ENCODE data around the gene VAV3. TPM values are rescaled to one million over a fixed set of nuclear protein-coding genes. Genes with fewer than 3 reads are reported as not detected.

VAV3 gene
- total and polyA plus RNA-seq, 8 donors: 7.1 to 21.4 (median 12.8) TPM

DNA sequence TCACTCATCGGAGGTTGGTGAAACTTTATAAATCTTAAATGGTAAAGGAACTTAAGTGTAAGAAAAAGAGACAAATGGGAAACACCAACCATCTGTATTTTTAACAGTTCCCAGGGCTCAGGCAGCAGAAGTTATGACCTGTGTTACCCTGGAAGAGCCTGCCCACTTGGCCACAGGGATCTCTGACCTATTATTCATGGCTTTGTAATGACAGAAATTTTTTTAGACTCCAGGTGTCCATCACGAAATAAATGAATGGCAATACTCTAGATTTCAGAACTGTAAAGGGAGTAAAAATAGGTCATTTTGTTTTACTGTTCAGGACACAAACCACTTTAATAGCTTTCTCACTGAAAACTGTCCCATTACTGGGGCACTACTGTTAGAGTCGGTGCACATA lies 389.8 kb downstream of the VAV3 start:
- Histone ChIP-seq H3K36me3 (no peaks in the 10 kb centered on the region), H3K9me3 (no peaks in the 10 kb centered on the region), H3K4me3 (no peak overlapping the region), H3K27ac (no peak overlapping the region), H3K27me3 (no peaks in the 10 kb centered on the region), H3K4me1 (no peaks in the 10 kb centered on the region)
- 67 to 71% methylated on average over 3 of the region's 3 CpGs for WGBS, 2 donors
- DNase-seq (no peak), FAIRE-seq (no peak), ATAC-seq (no peak)
- TF ChIP-seq, protein P1, sequence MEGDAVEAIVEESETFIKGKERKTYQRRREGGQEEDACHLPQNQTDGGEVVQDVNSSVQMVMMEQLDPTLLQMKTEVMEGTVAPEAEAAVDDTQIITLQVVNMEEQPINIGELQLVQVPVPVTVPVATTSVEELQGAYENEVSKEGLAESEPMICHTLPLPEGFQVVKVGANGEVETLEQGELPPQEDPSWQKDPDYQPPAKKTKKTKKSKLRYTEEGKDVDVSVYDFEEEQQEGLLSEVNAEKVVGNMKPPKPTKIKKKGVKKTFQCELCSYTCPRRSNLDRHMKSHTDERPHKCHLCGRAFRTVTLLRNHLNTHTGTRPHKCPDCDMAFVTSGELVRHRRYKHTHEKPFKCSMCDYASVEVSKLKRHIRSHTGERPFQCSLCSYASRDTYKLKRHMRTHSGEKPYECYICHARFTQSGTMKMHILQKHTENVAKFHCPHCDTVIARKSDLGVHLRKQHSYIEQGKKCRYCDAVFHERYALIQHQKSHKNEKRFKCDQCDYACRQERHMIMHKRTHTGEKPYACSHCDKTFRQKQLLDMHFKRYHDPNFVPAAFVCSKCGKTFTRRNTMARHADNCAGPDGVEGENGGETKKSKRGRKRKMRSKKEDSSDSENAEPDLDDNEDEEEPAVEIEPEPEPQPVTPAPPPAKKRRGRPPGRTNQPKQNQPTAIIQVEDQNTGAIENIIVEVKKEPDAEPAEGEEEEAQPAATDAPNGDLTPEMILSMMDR (IDR thresholded peaks at IDR 0.05): no peak
- intact Hi-C loops (cut with DNase I): no loop called here

DNA sequence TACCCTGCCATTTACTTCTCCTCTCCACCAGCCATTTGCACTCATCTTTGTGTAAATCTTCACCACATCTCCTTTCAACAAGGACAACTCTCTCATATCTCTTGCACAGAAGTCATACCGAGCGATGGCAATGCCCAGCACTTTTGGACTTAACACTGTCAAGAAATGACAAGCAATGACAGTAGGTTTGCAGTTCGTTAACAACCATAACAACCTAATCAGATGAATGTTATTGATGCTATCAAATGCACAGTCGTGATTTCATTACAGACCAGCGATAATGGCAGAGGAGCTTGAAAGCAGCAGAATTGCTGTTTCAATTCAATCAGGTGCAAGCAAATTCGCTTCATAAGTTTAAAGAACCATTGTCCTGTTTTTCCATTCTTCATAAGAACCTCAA lies 390.9 kb downstream of the VAV3 start:
- Histone ChIP-seq H3K36me3 (no peaks in the 10 kb centered on the region), H3K9me3 (no peaks in the 10 kb centered on the region), H3K4me3 (no peak overlapping the region), H3K27me3 (no peaks in the 10 kb centered on the region), H3K4me1 (no peaks in the 10 kb centered on the region), H3K27ac (no peak overlapping the region)
- TF ChIP-seq, protein P1 (IDR thresholded peaks at IDR 0.05): no peak
- FAIRE-seq: no peak
- intact Hi-C loops (cut with DNase I): no loop called here
- DNase-seq: no peak
- no peak for ATAC-seq
- 70 to 79% methylated on average over 6 of the region's 6 CpGs for WGBS, 2 donors

DNA sequence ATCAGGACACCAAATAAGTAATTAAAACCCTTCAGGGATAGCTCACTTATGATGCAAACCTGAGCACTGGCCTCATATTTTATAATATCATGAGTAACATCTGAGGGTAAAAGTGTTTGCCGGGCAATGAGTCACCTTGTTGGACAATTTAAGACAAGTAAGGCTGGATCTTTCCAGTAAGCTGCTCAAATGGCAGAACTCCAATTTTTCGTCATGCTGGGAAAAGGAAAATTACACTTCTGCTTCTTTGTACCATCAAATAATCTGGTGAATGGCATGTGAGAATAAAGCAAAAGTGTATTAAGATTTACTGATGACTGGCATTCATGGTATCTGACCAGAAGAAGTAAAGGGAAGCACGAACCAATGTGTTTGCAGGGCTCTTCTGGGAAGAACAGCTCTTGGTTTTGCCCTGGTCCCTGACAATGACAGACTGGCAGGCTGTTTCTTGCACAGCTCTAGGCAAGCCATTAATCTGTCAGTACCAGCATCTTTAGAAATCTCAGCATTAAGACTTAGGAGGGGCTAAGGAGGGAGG lies 392.2 kb downstream of the VAV3 start:
- FAIRE-seq (no peak), DNase-seq (no peak), ATAC-seq (peak in 2 of 4 donors; percentile 29 to 88)
- Histone ChIP-seq H3K27me3 (no peaks in the 10 kb centered on the region), H3K4me1 (no peaks in the 10 kb centered on the region), H3K36me3 (no peaks in the 10 kb centered on the region), H3K4me3 (no peak overlapping the region), H3K9me3 (no peaks in the 10 kb centered on the region), H3K27ac (no peak overlapping the region)
- TF ChIP-seq, protein P1 (IDR thresholded peaks at IDR 0.05): no peak
- 46 to 62% methylated on average over 3 of the region's 3 CpGs for WGBS, 2 donors
- intact Hi-C loops (cut with DNase I): no loop called here

DNA sequence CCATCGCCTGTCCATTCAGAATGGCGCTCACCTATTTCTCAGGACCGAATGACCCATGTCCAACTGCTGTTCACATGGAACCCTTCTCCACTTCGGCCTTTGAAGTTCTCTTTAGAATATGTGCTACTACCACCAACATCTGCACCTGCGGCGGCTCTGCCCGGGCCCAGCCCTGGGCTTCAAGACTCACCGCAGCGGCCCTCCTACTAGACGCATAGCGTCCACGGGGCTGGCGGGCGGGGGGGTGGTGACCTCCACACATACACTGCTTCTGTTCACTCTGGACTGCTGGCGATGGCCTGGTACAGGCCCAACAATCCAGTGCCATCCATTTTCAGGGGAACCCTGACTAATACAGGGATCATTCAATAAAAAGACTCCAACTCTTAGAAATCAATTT lies 394.2 kb downstream of the VAV3 start:
- TF ChIP-seq, protein P1 (IDR thresholded peaks at IDR 0.05): no peak
- WGBS, 2 donors: 87 to 93% methylated on average over 15 of the region's 15 CpGs
- H3K9me3 ChIP-seq: no peaks in the 10 kb centered on the region
- no peaks in the 10 kb centered on the region for H3K4me1 ChIP-seq
- intact Hi-C loops (cut with DNase I): no loop called here
- FAIRE-seq (no peak), ATAC-seq (no peak), DNase-seq (peak in 1 of 6 donors; percentile 36)
- H3K36me3 ChIP-seq: no peaks in the 10 kb centered on the region
- no peak overlapping the region for H3K27ac ChIP-seq
- no peaks in the 10 kb centered on the region for H3K27me3 ChIP-seq
- H3K4me3 ChIP-seq: no peak overlapping the region

DNA sequence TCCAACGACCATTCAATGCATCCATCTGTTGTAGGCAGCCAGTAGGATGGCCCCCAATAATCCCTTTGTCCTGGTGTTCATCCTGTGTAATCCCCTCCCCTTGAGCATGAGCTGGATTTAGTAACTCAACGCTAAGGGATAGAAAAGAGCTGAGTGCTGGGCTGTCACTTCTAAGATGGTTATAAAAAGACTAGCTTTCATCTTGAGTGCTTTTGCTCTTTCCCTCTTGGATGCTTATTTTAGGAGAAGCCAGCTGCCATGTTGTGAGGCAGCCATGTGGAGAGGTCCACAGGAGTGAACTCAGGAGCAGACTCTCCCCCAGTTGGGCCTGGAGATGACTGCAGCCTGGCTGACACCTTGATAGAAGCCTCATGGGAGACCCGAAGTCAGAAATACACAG lies 401.5 kb downstream of the VAV3 start:
- FAIRE-seq (no peak), ATAC-seq (no peak), DNase-seq (no peak)
- Histone ChIP-seq H3K27me3 (no peaks in the 10 kb centered on the region), H3K9me3 (no peaks in the 10 kb centered on the region), H3K36me3 (no peaks in the 10 kb centered on the region), H3K4me3 (no peak overlapping the region), H3K4me1 (no peaks in the 10 kb centered on the region), H3K27ac (no peak overlapping the region)
- TF ChIP-seq, protein P1 (IDR thresholded peaks at IDR 0.05): no peak
- intact Hi-C loops (cut with DNase I): no loop called here
- WGBS, 2 donors: 52 to 65% methylated on average over 3 of the region's 3 CpGs

All from pancreas (tissue), 10 donors.